ENCODE data around the gene ZFP2.
"Not testable (repeated sequence)": the region's sequence is repeated elsewhere in the genome, so short reads cannot be mapped to it uniquely, and the experiment has no call there.

ZFP2 gene

GRCh38 chr5:178895615-178896571 is at the start of gene ZFP2:
ZFP2 (plus strand) TSS chr5:178895913; CDS start chr5:178931314, 35,401 bp downstream.
- peak in 1 of 2 donors; percentile 16 for DNase-seq (ENCODE audit: low read depth in 2 of 2)

- DNase-seq (ENCODE audit: low read depth in 2 of 2), result no peak
Observed at GRCh38 chr5:178849316-178849715, 46.4 kb upstream of the ZFP2 start.

GRCh38 chr5:178851951-178852350 is 43.8 kb upstream of the ZFP2 start:
- DNase-seq (ENCODE audit: low read depth in 2 of 2), result no peak

- no peak for DNase-seq (ENCODE audit: low read depth in 2 of 2)
Observed at GRCh38 chr5:178854284-178854683, 41.4 kb upstream of the ZFP2 start.

GRCh38 chr5:178859625-178860521 is 35.8 kb upstream of the ZFP2 start, which contains the start of gene ZNF354B:
ZNF354B (plus strand) TSS chr5:178859953; CDS start chr5:178861048, 1,095 bp downstream.
- peak; percentile 79 to 82 for DNase-seq (ENCODE audit: low read depth in 2 of 2)

- DNase-seq (ENCODE audit: low read depth in 2 of 2), result not testable (repeated sequence)
Observed at GRCh38 chr5:178860615-178861014, 35.1 kb upstream of the ZFP2 start.

GRCh38 chr5:178861627-178862026 is 34.1 kb upstream of the ZFP2 start:
- DNase-seq (ENCODE audit: low read depth in 2 of 2), result no peak

GRCh38 chr5:178866946-178867345 is 28.8 kb upstream of the ZFP2 start:
- no peak for DNase-seq (ENCODE audit: low read depth in 2 of 2)

- no peak for DNase-seq (ENCODE audit: low read depth in 2 of 2)
Observed at GRCh38 chr5:178869577-178869976, 26.1 kb upstream of the ZFP2 start.

GRCh38 chr5:178870411-178870810 is 25.3 kb upstream of the ZFP2 start:
- DNase-seq (ENCODE audit: low read depth in 2 of 2), result no peak

- DNase-seq (ENCODE audit: low read depth in 2 of 2), result no peak
Observed at GRCh38 chr5:178872302-178872701, 23.4 kb upstream of the ZFP2 start.

GRCh38 chr5:178883115-178883694 is 12.5 kb upstream of the ZFP2 start:
- DNase-seq (ENCODE audit: low read depth in 2 of 2), result not testable (repeated sequence)

GRCh38 chr5:178883815-178884430 is 11.8 kb upstream of the ZFP2 start:
- no peak for DNase-seq (ENCODE audit: low read depth in 2 of 2)

GRCh38 chr5:178899289-178899688 is 3.6 kb downstream of the ZFP2 start:
- no peak for DNase-seq (ENCODE audit: low read depth in 2 of 2)

- DNase-seq (ENCODE audit: low read depth in 2 of 2), result no peak
Observed at GRCh38 chr5:178902849-178903248, 7.1 kb downstream of the ZFP2 start.

GRCh38 chr5:178931846-178932760 is 36.4 kb downstream of the ZFP2 start:
- no peak for DNase-seq (ENCODE audit: low read depth in 2 of 2)

- no peak for DNase-seq (ENCODE audit: low read depth in 2 of 2)
Observed at GRCh38 chr5:178940569-178941360, 45.1 kb downstream of the ZFP2 start, which contains the start of gene ZNF454. ZNF454 (plus strand) TSS chr5:178941198; CDS start chr5:178942792, 1,594 bp downstream.

- DNase-seq (ENCODE audit: low read depth in 2 of 2), result no peak
Observed at GRCh38 chr5:178941361-178941760, 45.6 kb downstream of the ZFP2 start.

- DNase-seq (ENCODE audit: low read depth in 2 of 2), result no peak
Observed at GRCh38 chr5:178965465-178966055, 69.8 kb downstream of the ZFP2 start.

All from stimulated activated CD4-positive, alpha-beta T cell treated with anti-CD3 and anti-CD28 coated beads, Interleukin-15, amount 100 ng/mL, for 48 hours (primary cell).